K562 (cell line): Measurements from ENCODE around the gene CD37. TPM values are rescaled to one million over a fixed set of nuclear protein-coding genes. Genes with fewer than 3 reads are reported as not detected.

Experiments
- GATA2 ChIP-seq: sonication (generic); formaldehyde crosslinking; IDR thresholded peaks from 2 replicates; pipeline ENCODE4 v1.4.0; 2020; ENCODE audit warnings: mild to moderate bottlenecking, missing genetic modification reagents
- GTF2A2 ChIP-seq: IDR thresholded peaks from 2 replicates; pipeline ENCODE4 v1.6.1; 2016; ENCODE audit warnings: mild to moderate bottlenecking, missing genetic modification characterization, missing compliant biosample characterization
- MTA1 ChIP-seq: fragments of 450-650 bp; IDR thresholded peaks from 2 replicates; pipeline ENCODE4 v1.6.1; 2017; ENCODE audit warnings: borderline replicate concordance
- NFXL1 ChIP-seq: fragments of 450-650 bp; formaldehyde crosslinking; IDR thresholded peaks from 2 replicates; pipeline ENCODE4 v1.4.0; 2021; ENCODE audit warnings: mild to moderate bottlenecking
- PHF20 ChIP-seq: fragments of 450-650 bp; IDR thresholded peaks from 2 replicates; pipeline ENCODE4 v1.6.1; 2018; ENCODE audit not compliant: partially characterized antibody
- POLR2A ChIP-seq: fragments of 450-650 bp; conservative IDR thresholded peaks from 2 replicates; pipeline ENCODE4 v1.6.1; 2016
- RBM14 ChIP-seq: fragments of 200-400 bp; formaldehyde crosslinking; IDR thresholded peaks from 2 replicates; pipeline ENCODE4 v1.6.1; 2018; ENCODE audit warnings: low read depth, mild to moderate bottlenecking, low read length, moderate library complexity, borderline replicate concordance; ENCODE audit not compliant: insufficient read depth
- ZNF165 ChIP-seq: fragments of 250-450 bp; sonication (Bioruptor Pico); IDR thresholded peaks from 2 replicates; pipeline ENCODE4 v1.4.0; 2020; ENCODE audit warnings: borderline replicate concordance
- ZNF347 ChIP-seq: fragments of 450-650 bp; formaldehyde crosslinking; IDR thresholded peaks from 2 replicates; pipeline ENCODE4 v1.4.0; 2020; ENCODE audit warnings: low read depth, mild to moderate bottlenecking, moderate library complexity
- ZNF778 ChIP-seq: fragments of 450-650 bp; formaldehyde crosslinking; IDR thresholded peaks from 2 replicates; pipeline ENCODE4 v1.4.0; 2020; ENCODE audit warnings: mild to moderate bottlenecking, moderate library complexity
- polyA plus RNA-seq, 8 experiments: library from polyadenylated mRNA; depleted of rRNA in 4 of 8; stranded (reverse) in 5 of 8; unstranded in 3 of 8; fragments of >200 nt; fragmentation: Nextera tagmentation in 2 of 8; fragmentation: Illumina TruSeq in 1 of 8; extraction: Ambion mirVana in 2 of 8; extraction: Trizol in 1 of 8; gene quantifications; 2 replicates each; pipeline versions ENCODE4 v1.2.1 to v1.2.3, GENCODE V29; 2011 to 2014; ENCODE audit warnings: inconsistent platforms in 1 of 8, missing spikeins in 1 of 8
- total RNA-seq, 7 experiments: library from RNA; depleted of rRNA in 6 of 7; stranded (reverse); fragments of >200 nt in 6 of 7; fragmentation: Illumina TruSeq in 2 of 7; extraction: Trizol in 2 of 7; gene quantifications; 2 replicates each; pipeline versions ENCODE4 v1.2.1 to v1.2.3, GENCODE V29; 2011 to 2021; ENCODE audit warnings: low replicate concordance in 1 of 7
- TF ChIP-seq, protein P1 (sequence below): fragments of 250-450 bp; sonication (Bioruptor Pico); IDR thresholded peaks from 2 replicates; pipeline ENCODE4 v1.4.0; 2020; ENCODE audit warnings: mild to moderate bottlenecking, moderate library complexity
- TF ChIP-seq, protein P2 (sequence below): sonication (generic); formaldehyde crosslinking; IDR thresholded peaks from 2 replicates; pipeline ENCODE4 v1.8.0; 2022; ENCODE audit warnings: mild to moderate bottlenecking, missing genetic modification reagents
- TF ChIP-seq, protein P3 (sequence below): fragments of 450-650 bp; formaldehyde crosslinking; IDR thresholded peaks from 2 replicates; pipeline ENCODE4 v1.4.0; 2020; ENCODE audit warnings: mild to moderate bottlenecking, moderate library complexity
- TF ChIP-seq, protein P4 (sequence below): fragments of 450-650 bp; IDR thresholded peaks from 2 replicates; pipeline ENCODE4 v1.7.1; 2018; ENCODE audit warnings: mild to moderate bottlenecking, low read depth; ENCODE audit not compliant: partially characterized antibody
- TF ChIP-seq, protein P5 (sequence below): IDR thresholded peaks from 3 replicates; pipeline ENCODE4 v1.6.1; 2011; ENCODE audit warnings: borderline replicate concordance, mild to moderate bottlenecking; ENCODE audit not compliant: insufficient read length, insufficient read depth

The CD37 gene
- total and polyA plus RNA-seq, 9 of the 15 experiments (the other 6 are each of a cell fraction or from before 2014, with no cell fraction given), result 2.5 to 19.0 (median 7.4) TPM

DNA sequence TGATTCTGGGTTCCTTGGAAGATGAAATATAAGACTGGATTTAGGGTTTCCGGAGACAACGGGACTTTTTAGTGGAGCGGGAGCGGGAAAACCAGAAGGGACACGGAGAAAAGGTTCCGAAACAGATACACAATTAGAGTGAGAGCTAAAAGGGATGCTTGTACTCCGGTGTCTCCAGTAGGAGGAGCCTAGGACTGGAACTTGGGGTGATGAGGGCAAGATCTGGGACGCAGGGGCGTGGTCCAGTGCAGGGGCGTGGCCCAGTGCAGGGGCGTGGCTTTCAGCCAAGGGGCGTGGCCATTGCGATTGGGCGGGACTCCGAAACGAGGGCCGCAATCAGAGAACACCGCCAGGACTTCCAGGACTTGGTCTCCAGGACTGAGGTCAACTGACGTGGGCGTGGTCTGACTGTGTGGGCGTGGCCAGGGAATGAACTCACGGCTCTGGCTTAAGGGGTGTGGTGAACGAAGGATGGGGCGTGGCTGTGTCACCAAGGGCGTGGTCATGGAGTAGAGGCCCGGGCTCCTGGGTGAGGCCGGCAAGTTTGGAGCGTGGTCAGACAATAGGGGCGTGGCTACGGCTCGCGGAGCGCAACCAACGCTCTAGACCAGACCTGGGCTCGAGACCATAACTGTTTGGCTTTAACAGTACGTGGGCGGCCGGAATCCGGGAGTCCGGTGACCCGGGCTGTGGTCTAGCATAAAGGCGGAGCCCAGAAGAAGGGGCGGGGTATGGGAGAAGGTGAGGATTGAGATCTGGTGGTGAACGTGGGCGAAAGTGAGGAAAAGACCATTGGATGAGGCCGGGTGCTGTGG, 28.3 kb downstream of the CD37 start, which contains the start of gene DKKL1 (continued):
- TF ChIP-seq, protein P1, sequence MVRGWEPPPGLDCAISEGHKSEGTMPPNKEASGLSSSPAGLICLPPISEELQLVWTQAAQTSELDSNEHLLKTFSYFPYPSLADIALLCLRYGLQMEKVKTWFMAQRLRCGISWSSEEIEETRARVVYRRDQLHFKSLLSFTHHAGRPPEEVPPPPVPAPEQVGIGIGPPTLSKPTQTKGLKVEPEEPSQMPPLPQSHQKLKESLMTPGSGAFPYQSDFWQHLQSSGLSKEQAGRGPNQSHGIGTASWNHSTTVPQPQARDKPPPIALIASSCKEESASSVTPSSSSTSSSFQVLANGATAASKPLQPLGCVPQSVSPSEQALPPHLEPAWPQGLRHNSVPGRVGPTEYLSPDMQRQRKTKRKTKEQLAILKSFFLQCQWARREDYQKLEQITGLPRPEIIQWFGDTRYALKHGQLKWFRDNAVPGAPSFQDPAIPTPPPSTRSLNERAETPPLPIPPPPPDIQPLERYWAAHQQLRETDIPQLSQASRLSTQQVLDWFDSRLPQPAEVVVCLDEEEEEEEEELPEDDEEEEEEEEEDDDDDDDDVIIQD (CRISPR knock-in tag), result no peak
- TF ChIP-seq NFXL1 (no peak), ZNF165 (CRISPR knock-in tag) (no peak), GTF2A2 (tag) (no peak), POLR2A (peak; percentile 61), ZNF778 (CRISPR knock-in tag) (no peak), ZNF347 (CRISPR knock-in tag) (no peak), GATA2 (no peak), MTA1 (no peak), PHF20 (no peak), RBM14 (no peak)
- TF ChIP-seq, protein P2, sequence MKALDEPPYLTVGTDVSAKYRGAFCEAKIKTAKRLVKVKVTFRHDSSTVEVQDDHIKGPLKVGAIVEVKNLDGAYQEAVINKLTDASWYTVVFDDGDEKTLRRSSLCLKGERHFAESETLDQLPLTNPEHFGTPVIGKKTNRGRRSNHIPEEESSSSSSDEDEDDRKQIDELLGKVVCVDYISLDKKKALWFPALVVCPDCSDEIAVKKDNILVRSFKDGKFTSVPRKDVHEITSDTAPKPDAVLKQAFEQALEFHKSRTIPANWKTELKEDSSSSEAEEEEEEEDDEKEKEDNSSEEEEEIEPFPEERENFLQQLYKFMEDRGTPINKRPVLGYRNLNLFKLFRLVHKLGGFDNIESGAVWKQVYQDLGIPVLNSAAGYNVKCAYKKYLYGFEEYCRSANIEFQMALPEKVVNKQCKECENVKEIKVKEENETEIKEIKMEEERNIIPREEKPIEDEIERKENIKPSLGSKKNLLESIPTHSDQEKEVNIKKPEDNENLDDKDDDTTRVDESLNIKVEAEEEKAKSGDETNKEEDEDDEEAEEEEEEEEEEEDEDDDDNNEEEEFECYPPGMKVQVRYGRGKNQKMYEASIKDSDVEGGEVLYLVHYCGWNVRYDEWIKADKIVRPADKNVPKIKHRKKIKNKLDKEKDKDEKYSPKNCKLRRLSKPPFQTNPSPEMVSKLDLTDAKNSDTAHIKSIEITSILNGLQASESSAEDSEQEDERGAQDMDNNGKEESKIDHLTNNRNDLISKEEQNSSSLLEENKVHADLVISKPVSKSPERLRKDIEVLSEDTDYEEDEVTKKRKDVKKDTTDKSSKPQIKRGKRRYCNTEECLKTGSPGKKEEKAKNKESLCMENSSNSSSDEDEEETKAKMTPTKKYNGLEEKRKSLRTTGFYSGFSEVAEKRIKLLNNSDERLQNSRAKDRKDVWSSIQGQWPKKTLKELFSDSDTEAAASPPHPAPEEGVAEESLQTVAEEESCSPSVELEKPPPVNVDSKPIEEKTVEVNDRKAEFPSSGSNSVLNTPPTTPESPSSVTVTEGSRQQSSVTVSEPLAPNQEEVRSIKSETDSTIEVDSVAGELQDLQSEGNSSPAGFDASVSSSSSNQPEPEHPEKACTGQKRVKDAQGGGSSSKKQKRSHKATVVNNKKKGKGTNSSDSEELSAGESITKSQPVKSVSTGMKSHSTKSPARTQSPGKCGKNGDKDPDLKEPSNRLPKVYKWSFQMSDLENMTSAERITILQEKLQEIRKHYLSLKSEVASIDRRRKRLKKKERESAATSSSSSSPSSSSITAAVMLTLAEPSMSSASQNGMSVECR, result no peak
- TF ChIP-seq, protein P3, sequence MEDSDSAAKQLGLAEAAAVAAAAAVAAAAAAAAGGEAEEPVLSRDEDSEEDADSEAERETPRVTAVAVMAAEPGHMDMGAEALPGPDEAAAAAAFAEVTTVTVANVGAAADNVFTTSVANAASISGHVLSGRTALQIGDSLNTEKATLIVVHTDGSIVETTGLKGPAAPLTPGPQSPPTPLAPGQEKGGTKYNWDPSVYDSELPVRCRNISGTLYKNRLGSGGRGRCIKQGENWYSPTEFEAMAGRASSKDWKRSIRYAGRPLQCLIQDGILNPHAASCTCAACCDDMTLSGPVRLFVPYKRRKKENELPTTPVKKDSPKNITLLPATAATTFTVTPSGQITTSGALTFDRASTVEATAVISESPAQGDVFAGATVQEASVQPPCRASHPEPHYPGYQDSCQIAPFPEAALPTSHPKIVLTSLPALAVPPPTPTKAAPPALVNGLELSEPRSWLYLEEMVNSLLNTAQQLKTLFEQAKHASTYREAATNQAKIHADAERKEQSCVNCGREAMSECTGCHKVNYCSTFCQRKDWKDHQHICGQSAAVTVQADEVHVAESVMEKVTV (CRISPR knock-in tag), result no peak
- TF ChIP-seq, protein P4, sequence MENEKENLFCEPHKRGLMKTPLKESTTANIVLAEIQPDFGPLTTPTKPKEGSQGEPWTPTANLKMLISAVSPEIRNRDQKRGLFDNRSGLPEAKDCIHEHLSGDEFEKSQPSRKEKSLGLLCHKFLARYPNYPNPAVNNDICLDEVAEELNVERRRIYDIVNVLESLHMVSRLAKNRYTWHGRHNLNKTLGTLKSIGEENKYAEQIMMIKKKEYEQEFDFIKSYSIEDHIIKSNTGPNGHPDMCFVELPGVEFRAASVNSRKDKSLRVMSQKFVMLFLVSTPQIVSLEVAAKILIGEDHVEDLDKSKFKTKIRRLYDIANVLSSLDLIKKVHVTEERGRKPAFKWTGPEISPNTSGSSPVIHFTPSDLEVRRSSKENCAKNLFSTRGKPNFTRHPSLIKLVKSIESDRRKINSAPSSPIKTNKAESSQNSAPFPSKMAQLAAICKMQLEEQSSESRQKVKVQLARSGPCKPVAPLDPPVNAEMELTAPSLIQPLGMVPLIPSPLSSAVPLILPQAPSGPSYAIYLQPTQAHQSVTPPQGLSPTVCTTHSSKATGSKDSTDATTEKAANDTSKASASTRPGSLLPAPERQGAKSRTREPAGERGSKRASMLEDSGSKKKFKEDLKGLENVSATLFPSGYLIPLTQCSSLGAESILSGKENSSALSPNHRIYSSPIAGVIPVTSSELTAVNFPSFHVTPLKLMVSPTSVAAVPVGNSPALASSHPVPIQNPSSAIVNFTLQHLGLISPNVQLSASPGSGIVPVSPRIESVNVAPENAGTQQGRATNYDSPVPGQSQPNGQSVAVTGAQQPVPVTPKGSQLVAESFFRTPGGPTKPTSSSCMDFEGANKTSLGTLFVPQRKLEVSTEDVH, result no peak
- TF ChIP-seq, protein P5, sequence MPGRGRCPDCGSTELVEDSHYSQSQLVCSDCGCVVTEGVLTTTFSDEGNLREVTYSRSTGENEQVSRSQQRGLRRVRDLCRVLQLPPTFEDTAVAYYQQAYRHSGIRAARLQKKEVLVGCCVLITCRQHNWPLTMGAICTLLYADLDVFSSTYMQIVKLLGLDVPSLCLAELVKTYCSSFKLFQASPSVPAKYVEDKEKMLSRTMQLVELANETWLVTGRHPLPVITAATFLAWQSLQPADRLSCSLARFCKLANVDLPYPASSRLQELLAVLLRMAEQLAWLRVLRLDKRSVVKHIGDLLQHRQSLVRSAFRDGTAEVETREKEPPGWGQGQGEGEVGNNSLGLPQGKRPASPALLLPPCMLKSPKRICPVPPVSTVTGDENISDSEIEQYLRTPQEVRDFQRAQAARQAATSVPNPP, result no peak
